Neutrophil (primary cell): ENCODE measurements around the gene SEZ6L2.

Experiments
- H3K27ac ChIP-seq: fragments of 200-600 bp; sonication (generic); 2 replicates; pipeline ENCODE4 v1.5.1; 2016; ENCODE audit warnings: mild to moderate bottlenecking, moderate library complexity
- H3K27me3 ChIP-seq: fragments of 200-600 bp; sonication (generic); 2 replicates; pipeline ENCODE4 v1.6.0; 2016; ENCODE audit warnings: mild to moderate bottlenecking
- H3K36me3 ChIP-seq: fragments of 200-600 bp; sonication (generic); 2 replicates; pipeline ENCODE4 v1.5.1; 2017
- H3K4me1 ChIP-seq, 2 experiments: fragments of 200-600 bp in 1 of 2; sonication (generic) in 1 of 2; 1 replicate in 1 of 2; 2 replicates in 1 of 2; pipeline versions ENCODE4 v1.5.1 to v1.6.1; 2013 to 2016; ENCODE audit warnings: low read depth in 1 of 2, low read length in 1 of 2, mild to moderate bottlenecking in 1 of 2, moderate library complexity in 1 of 2; ENCODE audit not compliant: control insufficient read depth in 1 of 2, insufficient read depth in 1 of 2
- H3K4me3 ChIP-seq, 2 experiments: fragments of 200-600 bp in 1 of 2; sonication (generic) in 1 of 2; 1 replicate in 1 of 2; 2 replicates in 1 of 2; pipeline ENCODE4 v1.5.1; 2013 to 2016; ENCODE audit warnings: low read depth in 1 of 2, low read length in 1 of 2, mild to moderate bottlenecking in 1 of 2, moderate library complexity in 1 of 2
- H3K9me3 ChIP-seq: fragments of 200-600 bp; sonication (generic); 2 replicates; pipeline ENCODE4 v1.5.1; 2016
- TF ChIP-seq, protein P1 (sequence below): fragments of 200-600 bp; sonication (generic); IDR thresholded peaks from 2 replicates; pipeline ENCODE4 v1.5.1; 2016; ENCODE audit warnings: antibody characterized with exemption

SEZ6L2 gene

DNA sequence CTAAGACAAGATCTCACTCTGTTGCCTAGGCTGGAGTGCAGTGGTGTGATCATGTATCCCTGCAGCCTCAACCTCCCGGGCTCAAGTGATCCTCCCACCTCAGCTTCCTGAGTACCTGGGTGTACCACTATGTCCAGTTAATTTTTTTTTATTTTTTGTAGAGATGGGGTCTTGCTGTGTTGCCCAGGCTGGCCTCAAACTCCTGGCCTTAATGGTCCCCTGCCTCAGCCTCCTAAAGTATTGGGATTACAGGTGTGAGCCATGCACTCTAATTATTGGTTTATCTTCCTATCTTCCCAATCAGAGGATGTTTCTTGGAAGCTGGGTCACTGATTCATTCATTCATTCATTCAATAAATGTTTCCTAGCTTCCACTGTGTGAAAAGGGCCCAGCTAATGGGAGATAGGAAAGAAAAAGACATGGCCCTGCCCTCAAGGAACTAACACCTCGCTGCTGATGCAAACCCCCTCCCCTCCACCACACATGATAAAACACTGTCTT is 9.4 kb upstream of the SEZ6L2 start:
- Histone ChIP-seq H3K27me3 (no peaks in the 10 kb centered on the region), H3K4me1 (no peaks in the 10 kb centered on the region), H3K4me3 (no peak overlapping the region), H3K27ac (no peak overlapping the region), H3K36me3 (peaks cover 54% of the 10 kb centered on the region), H3K9me3 (no peaks in the 10 kb centered on the region)
- TF ChIP-seq, protein P1, sequence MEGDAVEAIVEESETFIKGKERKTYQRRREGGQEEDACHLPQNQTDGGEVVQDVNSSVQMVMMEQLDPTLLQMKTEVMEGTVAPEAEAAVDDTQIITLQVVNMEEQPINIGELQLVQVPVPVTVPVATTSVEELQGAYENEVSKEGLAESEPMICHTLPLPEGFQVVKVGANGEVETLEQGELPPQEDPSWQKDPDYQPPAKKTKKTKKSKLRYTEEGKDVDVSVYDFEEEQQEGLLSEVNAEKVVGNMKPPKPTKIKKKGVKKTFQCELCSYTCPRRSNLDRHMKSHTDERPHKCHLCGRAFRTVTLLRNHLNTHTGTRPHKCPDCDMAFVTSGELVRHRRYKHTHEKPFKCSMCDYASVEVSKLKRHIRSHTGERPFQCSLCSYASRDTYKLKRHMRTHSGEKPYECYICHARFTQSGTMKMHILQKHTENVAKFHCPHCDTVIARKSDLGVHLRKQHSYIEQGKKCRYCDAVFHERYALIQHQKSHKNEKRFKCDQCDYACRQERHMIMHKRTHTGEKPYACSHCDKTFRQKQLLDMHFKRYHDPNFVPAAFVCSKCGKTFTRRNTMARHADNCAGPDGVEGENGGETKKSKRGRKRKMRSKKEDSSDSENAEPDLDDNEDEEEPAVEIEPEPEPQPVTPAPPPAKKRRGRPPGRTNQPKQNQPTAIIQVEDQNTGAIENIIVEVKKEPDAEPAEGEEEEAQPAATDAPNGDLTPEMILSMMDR = no peak

DNA sequence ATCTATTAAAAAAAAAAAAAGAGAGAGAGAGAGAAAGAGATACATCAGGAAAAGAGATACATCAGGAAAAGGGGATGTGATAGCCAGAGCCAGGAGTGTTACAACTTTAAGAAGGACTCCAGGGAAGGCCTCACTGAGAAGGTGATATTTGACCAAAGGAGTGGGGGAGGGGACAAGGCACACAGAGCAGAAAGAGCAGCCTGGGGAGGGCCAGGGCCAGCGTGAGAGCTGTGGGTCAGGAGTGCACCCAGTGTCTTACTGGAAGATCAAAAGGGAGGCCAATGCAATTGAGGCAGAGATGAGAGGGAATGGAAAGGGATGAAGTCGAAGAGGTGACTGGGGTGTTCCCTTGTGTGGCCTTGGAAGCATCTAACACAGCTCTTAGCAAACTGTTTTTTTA is 8.6 kb upstream of the SEZ6L2 start:
- H3K4me1 ChIP-seq = no peaks in the 10 kb centered on the region
- H3K36me3 ChIP-seq = peaks cover 46% of the 10 kb centered on the region
- TF ChIP-seq, protein P1 = no peak
- no peak overlapping the region for H3K27ac ChIP-seq
- H3K4me3 ChIP-seq = no peak overlapping the region
- no peaks in the 10 kb centered on the region for H3K9me3 ChIP-seq
- H3K27me3 ChIP-seq = no peaks in the 10 kb centered on the region

DNA sequence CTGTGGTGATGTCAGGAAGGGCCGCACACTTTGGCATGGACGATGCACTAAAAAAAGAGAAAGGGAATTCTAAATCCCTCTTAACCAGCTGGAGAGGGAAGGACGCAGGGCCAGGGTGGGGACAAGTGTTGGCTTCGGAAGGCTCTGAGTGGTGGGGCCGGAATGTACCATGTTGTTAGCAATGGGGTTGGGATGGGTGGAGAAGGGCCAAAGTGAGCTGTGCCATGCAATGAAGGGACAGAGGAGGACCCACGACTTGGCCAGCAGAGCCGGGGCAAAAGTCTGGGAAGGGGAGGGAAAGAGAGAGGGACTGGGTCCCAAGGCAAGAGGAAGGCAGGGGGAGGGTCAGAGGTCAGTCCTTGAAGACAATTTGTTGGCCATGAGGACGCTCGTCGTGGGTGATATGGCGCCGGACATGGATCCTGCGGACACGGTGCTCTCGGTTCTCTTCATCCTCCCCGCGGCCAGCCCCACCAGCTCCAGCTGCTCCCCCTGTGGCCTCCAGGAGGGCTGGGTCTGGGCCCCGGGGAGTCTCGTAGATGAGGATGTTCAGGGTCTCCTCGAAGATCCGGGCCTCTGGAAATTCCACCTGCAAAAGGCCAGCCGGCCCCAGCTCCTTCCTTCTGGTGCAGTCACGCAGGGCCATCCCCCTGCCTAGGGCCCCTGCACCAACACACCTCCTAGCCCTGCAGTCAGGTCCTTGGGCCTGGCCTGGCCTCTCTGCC is 7.3 kb upstream of the SEZ6L2 start:
- Histone ChIP-seq H3K36me3 (peaks cover 43% of the 10 kb centered on the region), H3K27me3 (peaks cover 6% of the 10 kb centered on the region), H3K4me1 (no peaks in the 10 kb centered on the region), H3K4me3 (no peak overlapping the region), H3K27ac (no peak overlapping the region), H3K9me3 (no peaks in the 10 kb centered on the region)
- TF ChIP-seq, protein P1 = no peak

DNA sequence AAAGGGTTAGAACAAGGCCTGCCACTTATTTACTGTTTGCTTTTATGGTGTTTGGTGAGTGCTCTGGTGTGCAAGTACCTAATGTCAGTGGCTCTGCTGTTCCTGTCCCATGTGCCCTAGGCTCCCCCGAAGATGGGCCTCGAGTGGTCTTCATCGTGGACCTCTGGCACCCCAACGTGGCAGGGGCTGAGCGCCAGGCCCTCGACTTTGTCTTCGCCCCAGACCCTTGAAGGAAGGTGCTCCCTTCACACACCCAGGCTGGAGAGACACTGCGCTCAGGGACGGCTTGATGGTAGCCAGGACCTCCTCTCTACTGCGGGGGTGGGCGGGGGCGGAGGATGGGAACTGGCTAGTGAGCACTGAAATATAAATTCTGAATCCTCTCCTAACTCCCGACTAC is 6.3 kb upstream of the SEZ6L2 start:
- Histone ChIP-seq H3K27me3 (peaks cover 17% of the 10 kb centered on the region), H3K36me3 (peaks cover 33% of the 10 kb centered on the region), H3K4me3 (no peak overlapping the region), H3K27ac (no peak overlapping the region), H3K9me3 (no peaks in the 10 kb centered on the region), H3K4me1 (peaks cover under 1 to 2% of the 10 kb centered on the region in 2 experiments)
- TF ChIP-seq, protein P1 = no peak

DNA sequence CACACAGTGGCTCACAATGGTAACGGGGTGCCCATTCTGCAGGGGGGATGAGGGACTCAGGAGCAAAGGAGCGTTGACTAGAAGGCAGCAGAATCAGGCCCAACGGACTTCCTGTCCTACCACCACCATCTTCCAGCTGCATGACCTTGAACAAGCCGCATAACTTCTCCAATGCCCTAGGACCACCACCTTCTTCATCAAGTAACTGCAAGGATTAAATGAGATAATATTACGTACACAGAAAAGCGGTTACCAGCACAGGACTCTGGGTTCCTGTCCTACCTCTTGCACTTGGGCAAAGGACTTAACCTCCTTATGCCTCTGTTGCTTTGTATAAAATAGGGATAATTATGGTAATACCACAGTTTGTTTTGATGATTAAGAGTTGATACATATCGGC is 5.6 kb upstream of the SEZ6L2 start:
- H3K4me1 ChIP-seq = peaks cover 6 to 8% of the 10 kb centered on the region in 2 experiments
- TF ChIP-seq, protein P1 = no peak
- peaks cover 29% of the 10 kb centered on the region for H3K36me3 ChIP-seq

More for the DNA sequence above, 5.6 kb upstream of the SEZ6L2 start:
- H3K9me3 ChIP-seq = no peaks in the 10 kb centered on the region
- no peak overlapping the region for H3K27ac ChIP-seq
- H3K4me3 ChIP-seq = no peak overlapping the region
- H3K27me3 ChIP-seq = peaks cover 24% of the 10 kb centered on the region
